HG03039 (cell line): Measurements from ENCODE around the gene FABP3.

ENCODE experiments used
- ATAC-seq: cut with Tn5 transposase; IDR thresholded peaks from one replicate; pipeline ENCODE4 v1.9.1; 2021; ENCODE audit warnings: mild to moderate bottlenecking, moderate library complexity; ENCODE audit not compliant: unreplicated experiment

Gene FABP3

DNA sequence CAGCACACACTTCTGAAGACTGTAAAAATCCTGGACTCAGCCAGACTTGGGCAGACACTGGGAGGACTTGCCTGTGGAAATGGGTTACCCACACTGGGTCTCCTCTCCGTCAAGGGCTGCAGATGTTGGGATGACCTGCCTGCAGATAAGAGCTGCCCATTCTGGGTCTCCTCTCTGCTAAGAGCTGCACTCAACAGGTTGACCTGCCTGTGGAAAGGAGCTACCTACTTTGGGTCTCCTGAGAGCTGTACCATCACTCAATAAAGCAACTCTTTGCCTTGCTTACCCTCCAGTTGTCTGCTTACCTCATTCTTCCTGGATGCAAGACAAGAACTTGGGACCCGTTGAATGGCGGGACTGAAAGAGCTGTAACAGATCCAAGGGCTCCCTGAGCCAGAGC, 47.9 kb downstream of the FABP3 start:
- ATAC-seq, result no peak

DNA sequence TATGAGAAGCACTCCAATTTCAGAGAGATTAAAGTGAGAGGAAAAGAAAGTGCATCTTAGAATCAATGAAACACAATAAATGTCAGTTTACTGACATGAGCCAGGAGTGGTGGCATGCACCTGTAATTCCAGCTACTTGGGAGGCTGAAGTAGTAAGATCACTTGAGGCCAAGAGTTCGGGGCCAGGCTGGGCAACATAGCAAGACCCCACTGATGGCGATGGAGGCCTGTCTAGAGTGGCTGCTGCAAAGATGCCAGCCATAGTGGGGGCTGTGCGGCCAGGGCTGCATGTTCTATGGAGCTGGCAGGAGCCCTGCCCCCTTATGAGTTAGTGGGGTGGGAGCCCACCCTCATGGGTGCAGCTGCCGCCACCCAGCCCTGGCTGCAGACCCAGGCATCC, 48.8 kb downstream of the FABP3 start:
- no peak for ATAC-seq

DNA sequence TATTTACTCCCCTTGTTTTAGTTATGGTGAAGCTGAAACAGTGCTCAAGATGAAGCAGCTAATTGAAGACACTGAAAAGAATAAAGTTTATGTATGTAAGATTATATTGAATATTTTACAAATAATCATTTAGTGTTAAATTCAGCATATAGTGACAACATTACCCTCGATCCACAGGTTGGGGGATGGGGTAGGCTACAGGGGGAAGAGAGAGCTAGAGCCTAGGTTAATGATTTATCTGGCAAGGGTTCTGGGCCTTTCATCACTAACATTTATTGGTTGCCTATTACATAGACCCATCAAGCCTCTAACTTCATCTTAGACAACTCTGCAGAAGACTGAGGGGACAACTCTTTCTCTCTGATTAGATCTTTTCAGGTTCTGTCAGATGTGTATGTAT, 54.7 kb downstream of the FABP3 start:
- no peak for ATAC-seq

DNA sequence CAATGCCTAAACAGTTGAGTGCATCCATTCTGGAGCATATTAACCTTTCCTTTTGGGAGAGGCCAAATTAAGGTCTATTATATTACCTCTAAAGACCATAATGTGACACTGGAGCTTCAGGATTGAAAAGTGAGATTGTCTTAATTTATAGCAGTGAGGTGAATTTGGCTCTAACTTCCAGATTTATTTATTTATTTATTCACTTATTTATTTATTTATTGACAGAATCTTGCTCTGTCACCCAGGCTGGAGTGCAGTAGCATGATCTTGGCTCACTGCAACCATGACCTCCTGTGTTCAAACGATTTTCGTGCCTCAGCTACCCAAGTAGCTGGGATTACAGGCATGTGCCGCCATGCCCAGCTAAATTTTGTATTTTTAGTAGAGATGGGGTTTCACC, 57.0 kb downstream of the FABP3 start:
- no peak for ATAC-seq
